Measurements from ENCODE around the gene RNF223. TPM values are rescaled to one million over a fixed set of nuclear protein-coding genes. Genes with fewer than 3 reads are reported as not detected.

The RNF223 gene
- total RNA-seq, 1 experiment from 2014 or later = 147 TPM

- H3K9me2 ChIP-seq (replicated peaks; ENCODE audit: low read length) = no peaks in the 10 kb centered on the region
- TF ChIP-seq EZH2phosphoT487 (IDR thresholded peaks at IDR 0.05; ENCODE audit: borderline replicate concordance, low read length) (no peak), CTCF (conservative IDR thresholded peaks at IDR 0.05; ENCODE audit: low read depth, low read length) (no peak), EZH2 (IDR thresholded peaks at IDR 0.05; ENCODE audit: low read length, unreplicated experiment) (no peak)
- H3K9me3 ChIP-seq (ENCODE audit: low read length) = no peaks in the 10 kb centered on the region
- peaks cover 58% of the 10 kb centered on the region for H3K36me3 ChIP-seq (ENCODE audit: low read depth, low read length)
- ATAC-seq = no peak
- peaks cover 11% of the 10 kb centered on the region for H3K4me1 ChIP-seq (ENCODE audit: insufficient read depth, low read length)
- H3K9ac ChIP-seq (ENCODE audit: low read length) = no peak overlapping the region
- ChIA-PET POLR2A (ENCODE audit: unreplicated experiment) (no interaction called here), CTCF (no interaction called here)
- H3K4me2 ChIP-seq (ENCODE audit: low read length) = no peak overlapping the region
- BruUV-seq (replicated peaks) = no TSS peak
- H2AFZ ChIP-seq (ENCODE audit: low read length) = no peak overlapping the region
- peaks cover 55% of the 10 kb centered on the region for H4K20me1 ChIP-seq (ENCODE audit: low read length)
- intact Hi-C loops (cut with micrococcal nuclease) = no loop called here
- no peak for DNase-seq
- H3K27ac ChIP-seq (ENCODE audit: low read length) = no peak overlapping the region
- H3K27me3 ChIP-seq (ENCODE audit: low read length) = no peaks in the 10 kb centered on the region
- H3K4me3 ChIP-seq (ENCODE audit: low read length) = no peak overlapping the region
- H3K79me2 ChIP-seq (ENCODE audit: low read length) = peaks cover 42% of the 10 kb centered on the region
- no peaks in the 10 kb centered on the region for H3F3A ChIP-seq (ENCODE audit: low read length, unreplicated experiment)
These were observed 32.2 kb downstream of the RNF223 start for GRCh38 chr1:1041873-1042272.

GRCh38 chr1:1041092-1041523 lies 33.0 kb downstream of the RNF223 start:
- Histone ChIP-seq H3K9me2 (replicated peaks; ENCODE audit: low read length) (no peaks in the 10 kb centered on the region), H3K79me2 (ENCODE audit: low read length) (peaks cover 50% of the 10 kb centered on the region), H3K4me2 (ENCODE audit: low read length) (no peak overlapping the region), H3K4me1 (ENCODE audit: insufficient read depth, low read length) (peaks cover 11% of the 10 kb centered on the region), H3K36me3 (ENCODE audit: low read depth, low read length) (peaks cover 59% of the 10 kb centered on the region), H3K27ac (ENCODE audit: low read length) (no peak overlapping the region), H3K9ac (ENCODE audit: low read length) (no peak overlapping the region), H2AFZ (ENCODE audit: low read length) (no peak overlapping the region), H3K4me3 (ENCODE audit: low read length) (no peak overlapping the region), H3K9me3 (ENCODE audit: low read length) (no peaks in the 10 kb centered on the region), H3F3A (ENCODE audit: low read length, unreplicated experiment) (no peaks in the 10 kb centered on the region), H3K27me3 (ENCODE audit: low read length) (no peaks in the 10 kb centered on the region), H4K20me1 (ENCODE audit: low read length) (peaks cover 60% of the 10 kb centered on the region)
- ATAC-seq (no peak), DNase-seq (no peak)
- intact Hi-C loops (cut with micrococcal nuclease) = no loop called here
- CTCF ChIA-PET = interaction anchor here (0.5 kb wide), 1 partner anchor 23 kb away, joined by 4 read pairs; no protein-coding TSS in a partner anchor
- BruUV-seq (replicated peaks) = no TSS peak
- POLR2A ChIA-PET (ENCODE audit: unreplicated experiment) = no interaction called here
- TF ChIP-seq CTCF (conservative IDR thresholded peaks at IDR 0.05; ENCODE audit: low read depth, low read length) (no peak), EZH2phosphoT487 (IDR thresholded peaks at IDR 0.05; ENCODE audit: borderline replicate concordance, low read length) (no peak), EZH2 (IDR thresholded peaks at IDR 0.05; ENCODE audit: low read length, unreplicated experiment) (no peak)
